ENCODE data around the gene PHF20. TPM values are rescaled to one million over a fixed set of nuclear protein-coding genes. Genes with fewer than 3 reads are reported as not detected.
"Not testable (repeated sequence)": the region's sequence is repeated elsewhere in the genome, so short reads cannot be mapped to it uniquely, and the experiment has no call there.

The PHF20 gene
- total and polyA plus RNA-seq, 4 donors = 17.5 to 51.5 (median 32.6) TPM

DNA sequence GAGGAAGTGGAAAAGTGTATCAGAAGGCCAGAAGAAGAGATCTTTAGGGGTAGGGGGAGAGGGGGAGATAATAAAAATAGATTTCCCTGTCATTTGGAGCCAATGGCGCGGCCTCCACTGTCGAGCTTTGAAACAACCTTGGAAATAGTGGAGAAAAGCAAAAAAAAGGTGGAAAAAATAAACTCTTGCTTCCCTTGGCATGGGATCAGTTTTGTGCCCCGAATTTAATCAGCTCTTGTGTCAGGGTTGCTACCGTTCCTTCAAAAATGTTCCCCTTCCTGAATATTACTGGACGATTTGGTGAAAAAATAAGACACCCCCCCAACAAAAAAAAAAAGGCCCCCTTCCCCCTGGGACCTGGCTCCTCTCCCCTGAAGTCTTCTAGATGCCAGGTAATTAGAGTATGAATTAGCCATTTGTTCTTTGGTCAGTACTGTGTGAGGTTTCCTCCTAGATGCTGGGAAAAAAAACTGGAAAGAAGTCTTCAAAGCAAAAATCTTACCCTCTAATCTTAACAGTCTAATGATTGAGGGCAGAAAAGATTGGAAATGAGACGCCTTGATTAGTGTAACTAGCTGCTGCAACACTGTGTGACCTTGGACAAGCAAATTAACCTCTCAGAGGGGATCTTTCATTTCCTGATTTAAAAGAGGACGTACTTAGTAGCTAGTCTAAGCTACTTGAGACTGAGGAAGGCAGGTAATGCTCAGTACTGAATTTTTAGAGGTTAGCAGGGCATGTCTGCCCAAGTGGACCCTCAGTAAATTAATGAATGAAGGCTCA, 28.9 kb upstream of the PHF20 start:
- peaks cover 7 to 30% (median 16%) of the 10 kb centered on the region in 4 donors for H3K36me3 ChIP-seq (ENCODE audit: control insufficient read depth in 4 of 4, insufficient read depth in 4 of 4, low read length in 4 of 4)
- peak overlapping the region; percentile 33 for H3K4me3 ChIP-seq
- ATAC-seq (ENCODE audit: insufficient read depth, low FRiP score) (no peak), DNase-seq (peak in 2 of 3 donors; percentile 56 to 60)
- peak overlapping the region; percentile 95 to 97 for H3K27ac ChIP-seq (ENCODE audit: low read depth in 1 of 2, low read length in 1 of 2)
- peaks cover 3 to 37% (median 9%) of the 10 kb centered on the region in 5 donors for H3K4me1 ChIP-seq (ENCODE audit: control insufficient read depth in 5 of 5, insufficient read depth in 5 of 5, low read length in 5 of 5)
- WGBS, 2 donors = 0 to 1% methylated on average over 8 of the region's 8 CpGs
- TF ChIP-seq, protein P1, sequence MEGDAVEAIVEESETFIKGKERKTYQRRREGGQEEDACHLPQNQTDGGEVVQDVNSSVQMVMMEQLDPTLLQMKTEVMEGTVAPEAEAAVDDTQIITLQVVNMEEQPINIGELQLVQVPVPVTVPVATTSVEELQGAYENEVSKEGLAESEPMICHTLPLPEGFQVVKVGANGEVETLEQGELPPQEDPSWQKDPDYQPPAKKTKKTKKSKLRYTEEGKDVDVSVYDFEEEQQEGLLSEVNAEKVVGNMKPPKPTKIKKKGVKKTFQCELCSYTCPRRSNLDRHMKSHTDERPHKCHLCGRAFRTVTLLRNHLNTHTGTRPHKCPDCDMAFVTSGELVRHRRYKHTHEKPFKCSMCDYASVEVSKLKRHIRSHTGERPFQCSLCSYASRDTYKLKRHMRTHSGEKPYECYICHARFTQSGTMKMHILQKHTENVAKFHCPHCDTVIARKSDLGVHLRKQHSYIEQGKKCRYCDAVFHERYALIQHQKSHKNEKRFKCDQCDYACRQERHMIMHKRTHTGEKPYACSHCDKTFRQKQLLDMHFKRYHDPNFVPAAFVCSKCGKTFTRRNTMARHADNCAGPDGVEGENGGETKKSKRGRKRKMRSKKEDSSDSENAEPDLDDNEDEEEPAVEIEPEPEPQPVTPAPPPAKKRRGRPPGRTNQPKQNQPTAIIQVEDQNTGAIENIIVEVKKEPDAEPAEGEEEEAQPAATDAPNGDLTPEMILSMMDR (IDR thresholded peaks at IDR 0.05; ENCODE audit: control extremely low read depth, extremely low read depth) = no peak
- H3K9ac ChIP-seq (ENCODE audit: insufficient read depth in 1 of 2, low read length in 2 of 2) = peak overlapping the region; percentile 94 to 96
- H3K27me3 ChIP-seq (ENCODE audit: control insufficient read depth in 3 of 3, insufficient read depth in 3 of 3, low read length in 2 of 3) = no peaks in the 10 kb centered on the region
- no peaks in the 10 kb centered on the region for H3K9me3 ChIP-seq (ENCODE audit: control insufficient read depth in 4 of 4, insufficient read depth in 3 of 4, low read length in 3 of 4)

DNA sequence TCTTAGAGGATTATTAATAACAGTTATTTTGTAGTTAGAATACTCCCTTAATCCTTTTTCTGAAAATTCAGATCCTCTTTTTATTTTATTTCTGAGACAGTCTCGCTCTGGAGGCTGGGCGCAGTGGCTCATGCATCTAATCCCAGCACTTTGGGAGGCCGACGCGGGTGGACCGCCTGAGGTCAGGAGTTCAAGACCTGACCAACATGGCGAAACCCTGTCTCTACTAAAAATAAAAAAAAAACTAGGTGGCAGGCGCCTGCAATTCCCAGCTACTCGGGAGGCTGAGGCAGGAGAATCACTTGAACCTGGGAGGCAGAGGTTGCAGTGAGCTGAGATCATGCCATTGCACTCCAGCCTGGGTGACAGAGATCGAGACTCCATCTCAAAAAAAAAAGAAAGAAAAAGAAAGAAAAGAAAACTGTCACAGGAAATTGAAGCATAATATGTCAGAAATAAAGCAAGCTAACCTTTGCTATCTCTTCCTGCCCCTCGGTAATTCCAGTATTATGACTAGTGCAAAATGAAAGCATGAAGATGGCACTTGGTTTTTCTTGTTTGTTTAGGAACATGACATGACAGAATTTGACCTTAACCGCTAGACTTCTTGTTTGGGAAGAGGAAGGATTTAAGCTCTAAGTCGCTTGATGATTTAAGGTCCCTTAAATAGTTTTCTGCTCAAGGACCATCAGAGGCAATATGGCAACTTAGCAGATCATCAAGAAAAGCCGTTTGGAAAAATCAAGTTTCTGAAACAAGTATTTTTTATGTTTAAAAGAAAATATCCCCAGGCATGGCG, 27.9 kb upstream of the PHF20 start:
- Histone ChIP-seq H3K27ac (ENCODE audit: low read depth in 1 of 2, low read length in 1 of 2) (peak overlapping the region; percentile 90 to 97), H3K9ac (ENCODE audit: insufficient read depth in 1 of 2, low read length in 2 of 2) (peak overlapping the region in 1 of 2 donors; percentile 26), H3K9me3 (ENCODE audit: control insufficient read depth in 4 of 4, insufficient read depth in 3 of 4, low read length in 3 of 4) (no peaks in the 10 kb centered on the region), H3K4me1 (ENCODE audit: control insufficient read depth in 5 of 5, insufficient read depth in 5 of 5, low read length in 5 of 5) (peaks cover 3 to 30% (median 8%) of the 10 kb centered on the region in 5 donors), H3K4me3 (no peak overlapping the region), H3K36me3 (ENCODE audit: control insufficient read depth in 4 of 4, insufficient read depth in 4 of 4, low read length in 4 of 4) (peaks cover 2 to 22% (median 7%) of the 10 kb centered on the region in 4 donors), H3K27me3 (ENCODE audit: control insufficient read depth in 3 of 3, insufficient read depth in 3 of 3, low read length in 2 of 3) (no peaks in the 10 kb centered on the region)
- DNase-seq (peak in 2 of 3 donors; percentile 27 to 37), ATAC-seq (ENCODE audit: insufficient read depth, low FRiP score) (no peak)
- TF ChIP-seq, protein P1 (IDR thresholded peaks at IDR 0.05; ENCODE audit: control extremely low read depth, extremely low read depth) = no peak
- 41 to 57% methylated on average over 15 of the region's 15 CpGs for WGBS, 2 donors

DNA sequence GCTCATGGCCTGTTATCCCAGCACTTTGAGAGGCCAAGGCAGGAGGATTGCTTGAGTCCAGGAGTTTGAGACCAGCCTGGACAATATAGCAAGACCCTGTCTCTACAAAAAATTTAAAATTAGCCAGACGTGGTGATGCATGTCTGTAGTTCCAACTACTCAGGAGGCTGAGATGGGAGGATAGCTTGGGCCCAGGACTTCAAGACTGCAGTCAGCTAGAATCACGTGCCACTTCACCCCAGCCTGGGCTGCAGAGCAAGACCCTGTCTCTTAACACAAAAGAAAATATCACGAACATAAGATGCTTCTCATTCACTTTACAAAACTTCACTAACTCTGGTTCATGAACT, 27.3 kb upstream of the PHF20 start:
- ATAC-seq (ENCODE audit: insufficient read depth, low FRiP score); H3K27me3 ChIP-seq (ENCODE audit: control insufficient read depth in 3 of 3, insufficient read depth in 3 of 3, low read length in 2 of 3); H3K4me3 ChIP-seq; DNase-seq; H3K9me3 ChIP-seq (ENCODE audit: control insufficient read depth in 4 of 4, insufficient read depth in 3 of 4, low read length in 3 of 4): not testable (repeated sequence)
- Histone ChIP-seq H3K27ac (ENCODE audit: low read depth in 1 of 2, low read length in 1 of 2) (peak overlapping the region in 1 of 2 donors; percentile 77), H3K4me1 (ENCODE audit: control insufficient read depth in 5 of 5, insufficient read depth in 5 of 5, low read length in 5 of 5) (peaks cover 0 to 25% (median 5%) of the 10 kb centered on the region in 5 donors), H3K36me3 (ENCODE audit: control insufficient read depth in 4 of 4, insufficient read depth in 4 of 4, low read length in 4 of 4) (peaks cover 0 to 18% (median 5%) of the 10 kb centered on the region in 4 donors), H3K9ac (ENCODE audit: insufficient read depth in 1 of 2, low read length in 2 of 2) (peak overlapping the region in 1 of 2 donors; percentile 26)
- WGBS, 2 donors = 91 to 96% methylated on average over 3 of the region's 3 CpGs

DNA sequence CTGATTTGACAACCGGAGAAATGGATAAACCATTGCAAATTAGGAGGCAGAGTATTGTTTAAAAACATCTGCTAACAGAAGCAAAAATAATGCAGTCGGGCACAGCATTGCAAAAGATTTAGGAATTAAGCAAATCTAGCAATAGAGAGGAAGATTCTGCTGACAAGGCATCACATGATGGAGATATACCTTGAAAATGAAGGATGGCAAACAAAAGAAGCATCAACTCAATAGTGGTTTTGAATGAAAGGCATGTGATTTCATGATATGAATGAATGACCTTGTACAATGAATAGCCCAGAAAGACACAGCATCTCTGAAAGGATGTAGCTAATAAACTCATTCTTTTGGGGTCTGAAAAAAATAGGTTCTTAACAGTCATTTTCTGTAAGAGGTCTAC, 21.2 kb upstream of the PHF20 start:
- WGBS, 2 donors = 67 to 72% methylated on average over 2 of the region's 2 CpGs
- Histone ChIP-seq H3K4me1 (ENCODE audit: control insufficient read depth in 5 of 5, insufficient read depth in 5 of 5, low read length in 5 of 5) (peaks cover 0 to 8% (median 0%) of the 10 kb centered on the region in 5 donors), H3K9me3 (ENCODE audit: control insufficient read depth in 4 of 4, insufficient read depth in 3 of 4, low read length in 3 of 4) (no peaks in the 10 kb centered on the region), H3K27ac (ENCODE audit: low read depth in 1 of 2, low read length in 1 of 2) (no peak overlapping the region), H3K9ac (ENCODE audit: insufficient read depth in 1 of 2, low read length in 2 of 2) (no peak overlapping the region), H3K4me3 (no peak overlapping the region), H3K27me3 (ENCODE audit: control insufficient read depth in 3 of 3, insufficient read depth in 3 of 3, low read length in 2 of 3) (no peaks in the 10 kb centered on the region), H3K36me3 (ENCODE audit: control insufficient read depth in 4 of 4, insufficient read depth in 4 of 4, low read length in 4 of 4) (no peaks in the 10 kb centered on the region)
- ATAC-seq (ENCODE audit: insufficient read depth, low FRiP score) (no peak), DNase-seq (peak in 1 of 3 donors; percentile 62)
- TF ChIP-seq, protein P1 (IDR thresholded peaks at IDR 0.05; ENCODE audit: control extremely low read depth, extremely low read depth) = no peak
